ENCODE data around the gene GNAS. TPM values are rescaled to one million over a fixed set of nuclear protein-coding genes. Genes with fewer than 3 reads are reported as not detected.

The GNAS gene
- total RNA-seq, 1 donor from 2014 or later, result 744 TPM

DNA sequence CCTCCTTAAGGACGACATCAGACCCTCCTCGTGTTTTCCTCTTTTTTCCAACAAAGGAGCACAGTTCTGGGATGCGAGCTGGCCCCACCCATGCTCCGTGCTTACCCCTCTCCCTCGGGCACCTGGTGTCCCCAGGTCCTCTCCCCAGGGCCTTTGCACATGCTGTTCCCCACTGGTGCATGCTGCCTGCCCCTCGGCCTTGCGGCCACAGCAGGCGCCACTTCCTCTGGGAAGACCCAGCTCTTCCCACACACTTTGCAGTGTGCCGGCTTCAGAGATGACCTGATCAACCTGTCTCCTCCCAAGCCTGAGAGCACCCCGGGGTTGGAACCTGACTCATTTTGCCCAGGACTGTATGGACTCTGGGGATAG is 41.7 kb upstream of the GNAS start:
- Histone ChIP-seq H3K4me1 (no peaks in the 10 kb centered on the region), H3K9me3 (no peaks in the 10 kb centered on the region), H3K36me3 (no peaks in the 10 kb centered on the region), H3K27ac (no peak overlapping the region), H3K4me3 (no peak overlapping the region), H3K27me3 (ENCODE audit: low read depth) (peaks cover 10% of the 10 kb centered on the region)
- ATAC-seq (no peak), DNase-seq (no peak)
- TF ChIP-seq, protein P1, sequence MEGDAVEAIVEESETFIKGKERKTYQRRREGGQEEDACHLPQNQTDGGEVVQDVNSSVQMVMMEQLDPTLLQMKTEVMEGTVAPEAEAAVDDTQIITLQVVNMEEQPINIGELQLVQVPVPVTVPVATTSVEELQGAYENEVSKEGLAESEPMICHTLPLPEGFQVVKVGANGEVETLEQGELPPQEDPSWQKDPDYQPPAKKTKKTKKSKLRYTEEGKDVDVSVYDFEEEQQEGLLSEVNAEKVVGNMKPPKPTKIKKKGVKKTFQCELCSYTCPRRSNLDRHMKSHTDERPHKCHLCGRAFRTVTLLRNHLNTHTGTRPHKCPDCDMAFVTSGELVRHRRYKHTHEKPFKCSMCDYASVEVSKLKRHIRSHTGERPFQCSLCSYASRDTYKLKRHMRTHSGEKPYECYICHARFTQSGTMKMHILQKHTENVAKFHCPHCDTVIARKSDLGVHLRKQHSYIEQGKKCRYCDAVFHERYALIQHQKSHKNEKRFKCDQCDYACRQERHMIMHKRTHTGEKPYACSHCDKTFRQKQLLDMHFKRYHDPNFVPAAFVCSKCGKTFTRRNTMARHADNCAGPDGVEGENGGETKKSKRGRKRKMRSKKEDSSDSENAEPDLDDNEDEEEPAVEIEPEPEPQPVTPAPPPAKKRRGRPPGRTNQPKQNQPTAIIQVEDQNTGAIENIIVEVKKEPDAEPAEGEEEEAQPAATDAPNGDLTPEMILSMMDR (IDR thresholded peaks at IDR 0.05), result no peak
- intact Hi-C loops (cut with DNase I), result no loop called here

- intact Hi-C loops (cut with DNase I), result no loop called here
These were observed 41.2 kb upstream of the GNAS start for GRCh38 chr20:58811334-58811733.

GRCh38 chr20:58813369-58813768 is 39.1 kb upstream of the GNAS start:
- peaks cover 5% of the 10 kb centered on the region for H3K27me3 ChIP-seq (ENCODE audit: low read depth)
- no peaks in the 10 kb centered on the region for H3K4me1 ChIP-seq
- ATAC-seq (no peak), DNase-seq (no peak)
- no peaks in the 10 kb centered on the region for H3K36me3 ChIP-seq
- no peaks in the 10 kb centered on the region for H3K9me3 ChIP-seq
- TF ChIP-seq, protein P1 (IDR thresholded peaks at IDR 0.05), result no peak
- intact Hi-C loops (cut with DNase I), result no loop called here
- H3K27ac ChIP-seq, result no peak overlapping the region
- H3K4me3 ChIP-seq, result no peak overlapping the region

More at GRCh38 chr20:58811334-58811733, 41.2 kb upstream of the GNAS start:
- no peaks in the 10 kb centered on the region for H3K9me3 ChIP-seq
- no peaks in the 10 kb centered on the region for H3K36me3 ChIP-seq
- ATAC-seq (no peak), DNase-seq (no peak)
- no peak overlapping the region for H3K4me3 ChIP-seq
- no peak overlapping the region for H3K27ac ChIP-seq
- H3K4me1 ChIP-seq, result no peaks in the 10 kb centered on the region
- TF ChIP-seq, protein P1 (IDR thresholded peaks at IDR 0.05), result no peak
- H3K27me3 ChIP-seq (ENCODE audit: low read depth), result peaks cover 7% of the 10 kb centered on the region

DNA sequence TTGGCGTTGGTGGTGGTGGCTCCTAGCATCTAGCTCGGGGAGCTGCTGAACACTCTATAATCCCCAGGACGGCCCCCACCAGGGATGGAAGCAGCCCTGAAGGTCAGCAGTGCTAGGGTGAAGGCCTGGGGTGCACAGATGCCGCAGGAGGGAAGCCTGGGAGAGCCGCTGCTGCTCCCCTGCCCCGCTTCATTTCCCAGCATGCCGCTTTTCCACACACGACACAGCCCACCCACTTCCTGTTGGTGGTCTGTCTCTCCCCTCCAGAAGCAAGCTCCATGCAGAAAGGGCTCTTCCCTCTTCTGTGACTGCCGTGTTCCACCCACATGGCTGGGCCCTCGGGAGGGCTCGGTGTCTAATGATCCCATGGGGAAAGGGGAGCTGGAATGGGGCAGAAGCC is 37.1 kb upstream of the GNAS start:
- no peak for ATAC-seq
- no peaks in the 10 kb centered on the region for H3K36me3 ChIP-seq
- peaks cover 3% of the 10 kb centered on the region for H3K27me3 ChIP-seq (ENCODE audit: low read depth)
- H3K9me3 ChIP-seq, result no peaks in the 10 kb centered on the region
- no peak overlapping the region for H3K27ac ChIP-seq
- no peak for DNase-seq
- intact Hi-C loops (cut with DNase I), result no loop called here
- H3K4me3 ChIP-seq, result no peak overlapping the region
- H3K4me1 ChIP-seq, result no peaks in the 10 kb centered on the region
- TF ChIP-seq, protein P1 (IDR thresholded peaks at IDR 0.05), result no peak

- Histone ChIP-seq H3K4me1 (no peaks in the 10 kb centered on the region), H3K27me3 (ENCODE audit: low read depth) (no peaks in the 10 kb centered on the region), H3K36me3 (no peaks in the 10 kb centered on the region), H3K27ac (no peak overlapping the region), H3K4me3 (no peak overlapping the region), H3K9me3 (no peaks in the 10 kb centered on the region)
- no peak for ATAC-seq
- no peak for DNase-seq
- TF ChIP-seq, protein P1 (IDR thresholded peaks at IDR 0.05), result no peak
- intact Hi-C loops (cut with DNase I), result no loop called here
These were observed 36.5 kb upstream of the GNAS start for GRCh38 chr20:58816051-58816450.

Data from lower lobe of right lung (tissue), 2 donors.